HG03103 (cell line): ENCODE results near the gene TMEM178B.
"Not testable (repeated sequence)": the region's sequence is repeated elsewhere in the genome, so short reads cannot be mapped to it uniquely, and the experiment has no call there.

Experiments used
- ATAC-seq: cut with Tn5 transposase; IDR thresholded peaks from one replicate; pipeline ENCODE4 v1.9.1; 2021; ENCODE audit warnings: low read depth; ENCODE audit not compliant: unreplicated experiment

The TMEM178B gene

GRCh38 chr7:141073641-141074161 lies at the start of gene TMEM178B:
Gene TMEM178B (plus strand): TSS chr7:141074064.
- ATAC-seq, result no peak

GRCh38 chr7:141024668-141025067 lies 49.2 kb upstream of the TMEM178B start:
- ATAC-seq, result no peak

- no peak for ATAC-seq
Measured at GRCh38 chr7:141027043-141027442, 46.8 kb upstream of the TMEM178B start.

GRCh38 chr7:141028767-141029166 lies 45.1 kb upstream of the TMEM178B start:
- no peak for ATAC-seq

- not testable (repeated sequence) for ATAC-seq
Measured at GRCh38 chr7:141032539-141033323, 41.1 kb upstream of the TMEM178B start.

GRCh38 chr7:141038100-141038499 lies 35.8 kb upstream of the TMEM178B start:
- ATAC-seq, result not testable (repeated sequence)

GRCh38 chr7:141039376-141039775 lies 34.5 kb upstream of the TMEM178B start:
- ATAC-seq, result no peak

- no peak for ATAC-seq
Measured at GRCh38 chr7:141042222-141043193, 31.4 kb upstream of the TMEM178B start.

GRCh38 chr7:141043616-141044015 lies 30.2 kb upstream of the TMEM178B start:
- no peak for ATAC-seq

- ATAC-seq, result no peak
Measured at GRCh38 chr7:141045126-141045841, 28.6 kb upstream of the TMEM178B start.

GRCh38 chr7:141045842-141046620 lies 27.8 kb upstream of the TMEM178B start:
- ATAC-seq, result no peak

- ATAC-seq, result no peak
Measured at GRCh38 chr7:141053626-141054025, 20.2 kb upstream of the TMEM178B start.

- no peak for ATAC-seq
Measured at GRCh38 chr7:141055146-141055545, 18.7 kb upstream of the TMEM178B start.

GRCh38 chr7:141057788-141058187 lies 16.1 kb upstream of the TMEM178B start:
- ATAC-seq, result no peak

GRCh38 chr7:141067856-141068255 lies 6.0 kb upstream of the TMEM178B start:
- not testable (repeated sequence) for ATAC-seq

- no peak for ATAC-seq
Measured at GRCh38 chr7:141071260-141071854, 2.5 kb upstream of the TMEM178B start.

- no peak for ATAC-seq
Measured at GRCh38 chr7:141071855-141072547, 1.9 kb upstream of the TMEM178B start.

GRCh38 chr7:141072548-141073172 lies 1.2 kb upstream of the TMEM178B start:
- ATAC-seq, result no peak
